HFFc6 (cell line): Measurements from ENCODE around the gene C1orf105. TPM values are rescaled to one million over a fixed set of nuclear protein-coding genes. Genes with fewer than 3 reads are reported as not detected.

Source experiments
- DNase-seq: peaks from one replicate; pipeline ENCODE4 v3.0.0-alpha.2; 2018
- H3K27ac Mint-ChIP-seq: 2 replicates; pipeline ENCODE4 v1.8.0; 2020; ENCODE audit warnings: mild to moderate bottlenecking, mixed read lengths
- H3K27me3 Mint-ChIP-seq: 2 replicates; pipeline ENCODE4 v1.8.0; 2021; ENCODE audit warnings: mild to moderate bottlenecking, moderate library complexity, mixed read lengths; ENCODE audit not compliant: insufficient read depth
- H3K36me3 Mint-ChIP-seq: 2 replicates; pipeline ENCODE4 v1.8.0; 2021; ENCODE audit warnings: low read depth, mixed read lengths
- H3K4me1 Mint-ChIP-seq: 2 replicates; pipeline ENCODE4 v1.8.0; 2020; ENCODE audit warnings: low read depth, mixed read lengths
- H3K4me3 Mint-ChIP-seq: 2 replicates; pipeline ENCODE4 v1.8.0; 2020; ENCODE audit warnings: mild to moderate bottlenecking, moderate library complexity, mixed read lengths
- H3K9me3 Mint-ChIP-seq: 2 replicates; pipeline ENCODE4 v1.8.0; 2020; ENCODE audit warnings: mild to moderate bottlenecking, mixed read lengths
- CTCF ChIP-seq: fragments of 200-600 bp; sonication (generic); IDR thresholded peaks from 2 replicates; pipeline ENCODE4 v1.5.0; 2021; ENCODE audit warnings: antibody characterized with exemption, mild to moderate bottlenecking
- total RNA-seq, 6 experiments: library from RNA; stranded (reverse); fragmentation: NEBNext Ultra II Directional; extraction: Animal tissue kit (Norgen Biotek cat#: 25700); gene quantifications; 2 replicates in 1 of 6; 3 replicates in 5 of 6; pipeline ENCODE4 v1.2.3, GENCODE V29; 2021

C1orf105 gene
- total RNA-seq, 6 experiments from 2014 or later = not detected

- H3K4me3 Mint-ChIP-seq = no peak overlapping the region
- H3K9me3 Mint-ChIP-seq = no peaks in the 10 kb centered on the region
- peaks cover 26% of the 10 kb centered on the region for H3K4me1 Mint-ChIP-seq
- no peak for DNase-seq
- no peak overlapping the region for H3K27ac Mint-ChIP-seq
- H3K36me3 Mint-ChIP-seq = no peaks in the 10 kb centered on the region
- H3K27me3 Mint-ChIP-seq = no peaks in the 10 kb centered on the region; the same call in 1 of the 2 replicates
- no peak for TF ChIP-seq CTCF
Measured at GRCh38 chr1:172514108-172514507, 93.6 kb downstream of the C1orf105 start.

- Mint-ChIP-seq H3K4me3 (no peak overlapping the region), H3K9me3 (no peaks in the 10 kb centered on the region), H3K36me3 (no peaks in the 10 kb centered on the region), H3K4me1 (peaks cover 26% of the 10 kb centered on the region), H3K27me3 (no peaks in the 10 kb centered on the region; the same call in 1 of the 2 replicates), H3K27ac (no peak overlapping the region)
- no peak for DNase-seq
- TF ChIP-seq CTCF = no peak
Measured at GRCh38 chr1:172515436-172515835, 95.0 kb downstream of the C1orf105 start.

GRCh38 chr1:172515927-172516326 is 95.4 kb downstream of the C1orf105 start:
- Mint-ChIP-seq H3K9me3 (no peaks in the 10 kb centered on the region), H3K4me3 (no peak overlapping the region), H3K4me1 (peaks cover 26% of the 10 kb centered on the region), H3K27me3 (no peaks in the 10 kb centered on the region; the same call in 1 of the 2 replicates), H3K36me3 (no peaks in the 10 kb centered on the region), H3K27ac (no peak overlapping the region)
- no peak for TF ChIP-seq CTCF
- no peak for DNase-seq

GRCh38 chr1:172517081-172517480 is 96.6 kb downstream of the C1orf105 start:
- TF ChIP-seq CTCF = no peak
- DNase-seq = no peak
- Mint-ChIP-seq H3K36me3 (no peaks in the 10 kb centered on the region), H3K4me3 (no peak overlapping the region), H3K4me1 (peaks cover 25% of the 10 kb centered on the region), H3K9me3 (no peaks in the 10 kb centered on the region), H3K27ac (no peak overlapping the region), H3K27me3 (no peaks in the 10 kb centered on the region; the same call in 1 of the 2 replicates)

- Mint-ChIP-seq H3K4me3 (no peak overlapping the region), H3K36me3 (no peaks in the 10 kb centered on the region)
Measured at GRCh38 chr1:172517545-172517944, 97.1 kb downstream of the C1orf105 start.

More at GRCh38 chr1:172517545-172517944, 97.1 kb downstream of the C1orf105 start:
- Mint-ChIP-seq H3K27ac (no peak overlapping the region), H3K4me1 (peaks cover 21% of the 10 kb centered on the region), H3K9me3 (no peaks in the 10 kb centered on the region), H3K27me3 (no peaks in the 10 kb centered on the region; the same call in none of the 2 replicates)
- DNase-seq = no peak
- no peak for TF ChIP-seq CTCF

Other genes starting within 250 kb of the C1orf105 start
- gene PIGC, start 23.4 kb downstream of the C1orf105 start, total RNA-seq = 10 to 100 TPM; 14.2 to 17.1 (median 15.3) TPM
- gene SUCO, start 112.5 kb downstream of the C1orf105 start, total RNA-seq = 10 to 100 TPM; 33.9 to 45.2 (median 37.1) TPM
- not detected for gene FASLG, start 238.4 kb downstream of the C1orf105 start, total RNA-seq